Ovary (tissue), 9 donors: Measurements from ENCODE around the gene TMEM217. TPM values are rescaled to one million over a fixed set of nuclear protein-coding genes. Genes with fewer than 3 reads are reported as not detected.

ENCODE experiments used
- DNase-seq, 5 donors: peaks; one replicate each; pipeline ENCODE4 v3.0.0-alpha.2; 2019 to 2020
- H3K27ac ChIP-seq, 2 donors: fragments of 200-600 bp; one replicate each; pipeline versions ENCODE4 v1.5.1 to v1.8.0; 2019 to 2022
- H3K27me3 ChIP-seq: fragments of 200-600 bp; one replicate; pipeline ENCODE4 v1.8.0; 2022
- H3K36me3 ChIP-seq: fragments of 200-600 bp; sonication (generic); one replicate; pipeline ENCODE4 v1.5.1; 2019
- H3K4me1 ChIP-seq: one replicate; pipeline ENCODE4 v1.8.1; 2013; ENCODE audit warnings: mild to moderate bottlenecking, moderate library complexity; ENCODE audit not compliant: insufficient read depth
- H3K4me3 ChIP-seq: fragments of 200-600 bp; sonication (generic); one replicate; pipeline ENCODE4 v1.5.1; 2017
- H3K9me3 ChIP-seq, 2 donors: fragments of 200-600 bp in 1 of 2; sonication (generic) in 1 of 2; one replicate each; pipeline versions ENCODE4 v1.5.1 to v1.8.1; 2013 to 2019; ENCODE audit warnings: mild to moderate bottlenecking in 1 of 2, moderate library complexity in 1 of 2
- EP300 ChIP-seq: sonication (generic); formaldehyde crosslinking; IDR thresholded peaks from one replicate; pipeline ENCODE4 v1.6.1; 2017; ENCODE audit warnings: antibody characterized with exemption
- POLR2A ChIP-seq: fragments of 450-650 bp; IDR thresholded peaks from one replicate; pipeline ENCODE4 v1.6.1; 2017; ENCODE audit warnings: antibody characterized with exemption, mild to moderate bottlenecking, moderate library complexity
- WGBS, 3 donors: extraction: QIAGEN DNeasy Blood & Tissue Kit in 1 of 3; methylation state at CpG; one replicate each; pipeline versions ENCODE4 v1.1.5 to v1.1.7; 2013 to 2017; 5-methylcytosine and 5-hydroxymethylcytosine counted together
- intact Hi-C, 4 donors: fragments of 100-400 bp; cut with DNase I; formaldehyde crosslinking; loops; one replicate each; pipeline versions ENCODE4 v1.11.0 to v1.15.1; 2022 to 2023
- polyA plus RNA-seq, 2 donors: library from polyadenylated mRNA; stranded (reverse); fragments of 200-250 nt in 1 of 2; fragments of 350-450 nt in 1 of 2; fragmentation: Illumina TruSeq in 1 of 2; extraction: RNeasy Lipid Tissue Mini Kit (QIAGEN cat#74804) in 1 of 2; gene quantifications; one replicate each; pipeline ENCODE4 v1.2.3, GENCODE V29; 2013 to 2014
- total RNA-seq, 7 donors: library from RNA; depleted of rRNA in 2 of 7; stranded (reverse); fragments of >200 nt in 2 of 7; fragmentation: NEBNext Ultra II Directional in 3 of 7; extraction: Animal tissue kit (Norgen Biotek cat#: 25700) in 3 of 7; gene quantifications; one replicate each; pipeline versions ENCODE4 v1.1.0 to v1.2.4, GENCODE V29; 2016 to 2023
- TF ChIP-seq, protein P1 (sequence below), 3 donors: fragments of 450-650 bp in 2 of 3; fragments of 200-600 bp in 1 of 3; IDR thresholded peaks; one replicate each; pipeline versions ENCODE4 v1.5.1 to v1.8.0; 2016 to 2022; ENCODE audit warnings: antibody characterized with exemption in 3 of 3, mild to moderate bottlenecking in 1 of 3
- donor health status: DM: no; HTN: no; CAD: no; lungs with moderate emphysema.
- donor health status: DM: no; HTN: no; CAD: no.
- donor health status: Bipolar disorder and iron deficiency.
- donor health status: DM: yes; HTN: yes; CAD: no.
- donor health status: DM: no; HTN: no; CAD: no.
- donor health status: DM: yes; HTN: yes; CAD: no.

TMEM217 gene
- total and polyA plus RNA-seq, 9 donors, result 0.39 to 4.6 (median 1.5) TPM

DNA sequence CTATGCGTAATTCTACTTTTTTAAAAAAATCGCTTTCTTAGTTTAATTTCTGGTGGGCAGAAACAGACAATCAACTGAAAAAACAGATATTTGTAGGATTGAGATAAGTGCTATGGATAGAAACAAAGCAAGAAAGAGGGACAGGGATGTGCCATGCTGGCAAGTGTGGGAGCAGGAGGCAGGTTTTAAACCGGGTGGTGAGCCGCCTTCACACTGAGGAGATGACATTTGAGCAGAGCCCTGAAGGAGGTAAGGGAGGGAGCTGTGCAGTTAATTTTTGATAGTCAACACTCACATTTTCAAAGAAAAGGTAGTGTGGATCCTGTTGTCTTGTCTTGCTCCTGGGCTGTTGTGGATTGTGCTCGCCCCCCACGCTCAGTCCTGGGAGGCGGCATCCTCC lies 46.8 kb upstream of the TMEM217 start:
- intact Hi-C loops, result no loop called here
- Histone ChIP-seq H3K4me3 (no peak overlapping the region), H3K4me1 (peaks cover 2% of the 10 kb centered on the region), H3K27ac (no peak overlapping the region), H3K27me3 (no peaks in the 10 kb centered on the region), H3K9me3 (no peaks in the 10 kb centered on the region), H3K36me3 (no peaks in the 10 kb centered on the region)
- WGBS, 3 donors, result 95 to 96% (median 96%) methylated on average over 7 of the region's 7 CpGs
- DNase-seq, result no peak
- TF ChIP-seq EP300, result no peak

DNA sequence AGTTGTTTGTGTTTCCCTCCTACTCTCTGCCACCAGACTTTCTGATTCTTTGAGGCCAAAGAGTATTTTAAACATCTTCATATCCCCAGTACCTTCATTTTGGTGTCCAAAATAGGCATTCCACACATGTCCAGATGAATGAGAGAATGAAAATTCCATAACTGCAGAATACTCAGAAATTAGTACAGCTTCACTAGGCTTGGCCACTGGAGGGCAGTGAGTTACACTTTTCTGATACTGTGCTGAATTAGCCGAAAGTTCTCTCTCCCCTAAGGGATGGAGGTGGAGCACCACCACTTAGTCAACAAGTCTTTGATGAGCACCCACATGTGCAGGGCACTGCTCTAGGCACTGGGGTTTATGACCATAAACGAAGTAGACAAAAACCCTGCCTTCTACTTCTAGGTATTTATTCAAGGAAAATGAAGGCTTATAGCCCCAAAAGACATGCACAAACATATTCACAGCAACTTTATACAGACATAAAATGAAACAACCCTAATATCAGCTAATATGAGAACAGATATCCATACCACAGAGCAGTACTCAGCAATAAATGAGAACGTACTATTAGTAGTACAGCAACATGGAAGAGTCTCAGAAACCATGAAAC lies 46.1 kb upstream of the TMEM217 start:
- Histone ChIP-seq H3K4me1 (peaks cover 2% of the 10 kb centered on the region), H3K9me3 (no peaks in the 10 kb centered on the region), H3K27ac (no peak overlapping the region), H3K27me3 (no peaks in the 10 kb centered on the region), H3K36me3 (no peaks in the 10 kb centered on the region), H3K4me3 (no peak overlapping the region)
- DNase-seq, result peak in 1 of 5 donors; percentile 45
- 47 to 64% (median 49%) methylated on average over 3 of the region's 3 CpGs for WGBS, 3 donors
- intact Hi-C loops, result no loop called here
- TF ChIP-seq, protein P1, sequence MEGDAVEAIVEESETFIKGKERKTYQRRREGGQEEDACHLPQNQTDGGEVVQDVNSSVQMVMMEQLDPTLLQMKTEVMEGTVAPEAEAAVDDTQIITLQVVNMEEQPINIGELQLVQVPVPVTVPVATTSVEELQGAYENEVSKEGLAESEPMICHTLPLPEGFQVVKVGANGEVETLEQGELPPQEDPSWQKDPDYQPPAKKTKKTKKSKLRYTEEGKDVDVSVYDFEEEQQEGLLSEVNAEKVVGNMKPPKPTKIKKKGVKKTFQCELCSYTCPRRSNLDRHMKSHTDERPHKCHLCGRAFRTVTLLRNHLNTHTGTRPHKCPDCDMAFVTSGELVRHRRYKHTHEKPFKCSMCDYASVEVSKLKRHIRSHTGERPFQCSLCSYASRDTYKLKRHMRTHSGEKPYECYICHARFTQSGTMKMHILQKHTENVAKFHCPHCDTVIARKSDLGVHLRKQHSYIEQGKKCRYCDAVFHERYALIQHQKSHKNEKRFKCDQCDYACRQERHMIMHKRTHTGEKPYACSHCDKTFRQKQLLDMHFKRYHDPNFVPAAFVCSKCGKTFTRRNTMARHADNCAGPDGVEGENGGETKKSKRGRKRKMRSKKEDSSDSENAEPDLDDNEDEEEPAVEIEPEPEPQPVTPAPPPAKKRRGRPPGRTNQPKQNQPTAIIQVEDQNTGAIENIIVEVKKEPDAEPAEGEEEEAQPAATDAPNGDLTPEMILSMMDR (IDR thresholded peaks at IDR 0.05), result peak in 2 of 3 donors; percentile 15 to 35
- TF ChIP-seq POLR2A, result no peak

DNA sequence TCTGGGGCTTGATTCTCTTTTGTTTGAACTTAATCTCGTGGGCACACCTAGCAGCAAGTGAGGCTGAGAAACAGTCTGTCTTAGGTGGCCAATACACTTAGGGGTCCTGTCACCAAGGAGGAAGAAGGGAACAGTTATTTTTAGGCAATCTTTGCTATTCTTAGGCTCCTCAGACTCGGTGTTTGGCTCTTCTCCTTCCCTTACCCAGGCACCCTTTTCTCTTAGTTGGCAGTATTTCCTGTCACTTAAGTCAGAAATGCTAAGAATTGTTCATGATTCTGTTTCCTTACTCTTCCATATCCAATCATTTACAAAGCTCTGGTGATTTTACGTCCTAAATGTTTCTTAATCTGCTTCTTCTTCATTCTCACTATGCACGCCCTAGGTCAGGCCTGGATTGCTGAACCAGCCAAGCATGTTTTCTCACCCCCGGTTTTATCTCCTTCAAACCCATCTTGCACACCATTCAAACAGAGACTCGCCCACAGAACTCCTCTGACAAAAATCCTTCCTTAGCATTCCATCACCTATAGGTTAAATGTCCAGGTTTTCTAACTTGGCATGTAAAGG lies 45.2 kb upstream of the TMEM217 start:
- no peak for DNase-seq
- H3K4me3 ChIP-seq, result no peak overlapping the region
- 77 to 79% (median 78%) methylated on average over 6 of the region's 6 CpGs for WGBS, 3 donors
- no peaks in the 10 kb centered on the region for H3K4me1 ChIP-seq
- no peak overlapping the region for H3K27ac ChIP-seq
- intact Hi-C loops, result no loop called here
- H3K36me3 ChIP-seq, result no peaks in the 10 kb centered on the region
- no peaks in the 10 kb centered on the region for H3K9me3 ChIP-seq
- no peak for TF ChIP-seq EP300
- TF ChIP-seq, protein P1 (IDR thresholded peaks at IDR 0.05), result no peak
- no peak for TF ChIP-seq POLR2A
- H3K27me3 ChIP-seq, result no peaks in the 10 kb centered on the region

DNA sequence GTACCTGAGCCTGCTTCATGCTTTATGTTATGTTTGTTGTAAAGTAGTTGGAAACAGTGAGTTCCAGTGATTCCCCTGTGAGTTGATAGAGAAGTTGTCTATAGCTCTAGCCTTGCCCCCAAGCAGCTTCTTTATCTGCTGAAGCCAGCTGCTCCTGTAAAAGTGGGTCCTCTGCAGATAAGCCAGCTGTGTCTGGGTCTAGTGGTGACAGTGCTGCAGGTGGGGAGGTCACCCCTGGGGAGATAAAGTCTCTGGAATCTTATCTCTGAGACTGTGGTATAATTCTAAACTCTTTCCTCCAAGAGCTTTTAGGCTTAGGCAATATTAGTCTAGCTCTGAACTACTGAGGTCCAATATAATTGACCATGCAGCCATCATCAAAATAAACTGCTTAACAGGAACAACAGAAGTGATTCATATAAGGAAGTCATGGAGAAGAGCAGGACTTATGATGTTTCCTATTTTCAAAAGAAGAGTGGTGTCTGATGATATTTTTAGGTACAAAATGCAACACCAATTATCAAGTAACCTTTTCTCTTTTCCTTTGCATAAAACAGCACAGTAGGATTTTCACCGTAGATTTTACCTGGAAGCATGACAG lies 44.2 kb upstream of the TMEM217 start:
- WGBS, 3 donors, result 91 to 100% (median 93%) methylated on average over 1 of the region's 1 CpG
- no peak for DNase-seq
- Histone ChIP-seq H3K9me3 (no peaks in the 10 kb centered on the region), H3K36me3 (no peaks in the 10 kb centered on the region), H3K27ac (no peak overlapping the region), H3K27me3 (no peaks in the 10 kb centered on the region), H3K4me1 (no peaks in the 10 kb centered on the region), H3K4me3 (no peak overlapping the region)
- no peak for TF ChIP-seq EP300
- no peak for TF ChIP-seq POLR2A
- TF ChIP-seq, protein P1 (IDR thresholded peaks at IDR 0.05), result no peak
- intact Hi-C loops, result no loop called here

DNA sequence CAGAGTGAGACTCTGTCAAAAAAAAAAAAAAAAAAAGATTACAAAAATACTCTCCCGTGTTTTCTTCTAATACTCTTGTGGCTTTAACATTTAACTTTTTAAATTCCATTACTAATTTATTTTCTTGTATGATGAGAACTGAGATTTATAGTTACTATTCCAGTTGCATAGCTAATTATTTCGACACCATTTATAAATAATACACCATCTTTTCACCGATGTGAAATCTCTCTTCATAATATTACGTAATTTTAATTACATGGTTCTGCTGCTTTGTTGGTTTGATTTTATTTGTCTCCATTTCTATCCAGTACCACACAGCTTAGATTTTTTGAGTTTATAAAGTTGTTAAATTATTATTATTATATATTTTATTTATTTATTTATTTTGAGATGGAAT lies 42.0 kb upstream of the TMEM217 start:
- H3K36me3 ChIP-seq, result no peaks in the 10 kb centered on the region
- H3K9me3 ChIP-seq, result no peaks in the 10 kb centered on the region
- H3K27ac ChIP-seq, result no peak overlapping the region
- intact Hi-C loops, result no loop called here
- TF ChIP-seq POLR2A (no peak), EP300 (no peak)
- TF ChIP-seq, protein P1 (IDR thresholded peaks at IDR 0.05), result no peak
- H3K4me1 ChIP-seq, result no peaks in the 10 kb centered on the region
- WGBS, 3 donors, result 80 to 84% (median 83%) methylated on average over 4 of the region's 4 CpGs
- DNase-seq, result no peak
- no peaks in the 10 kb centered on the region for H3K27me3 ChIP-seq
- H3K4me3 ChIP-seq, result no peak overlapping the region
